ENCODE data around the gene RANBP3. TPM values are rescaled to one million over a fixed set of nuclear protein-coding genes. Genes with fewer than 3 reads are reported as not detected.
"Not testable (repeated sequence)": the region's sequence is repeated elsewhere in the genome, so short reads cannot be mapped to it uniquely, and the experiment has no call there.

RANBP3 gene
- total RNA-seq, 1 donor from 2014 or later: 36.9 TPM

- DNase-seq: peak; percentile 69
These were observed 74.8 kb downstream of the RANBP3 start for GRCh38 chr19:5903056-5903623.

GRCh38 chr19:5900976-5901375, 77.0 kb downstream of the RANBP3 start:
- DNase-seq: no peak

- no peak for DNase-seq
These were observed 78.0 kb downstream of the RANBP3 start for GRCh38 chr19:5899728-5900526.

- no peak for DNase-seq
These were observed 80.6 kb downstream of the RANBP3 start for GRCh38 chr19:5897189-5897969.

GRCh38 chr19:5896365-5897076, 81.4 kb downstream of the RANBP3 start:
- DNase-seq: no peak

- no peak for DNase-seq
These were observed 82.0 kb downstream of the RANBP3 start for GRCh38 chr19:5895890-5896289.

- DNase-seq: no peak
These were observed 82.5 kb downstream of the RANBP3 start for GRCh38 chr19:5895409-5895808.

- no peak for DNase-seq
These were observed 83.1 kb downstream of the RANBP3 start for GRCh38 chr19:5894704-5895349.

- no peak for DNase-seq
These were observed 83.8 kb downstream of the RANBP3 start for GRCh38 chr19:5893907-5894703.

- no peak for DNase-seq
These were observed 84.5 kb downstream of the RANBP3 start for GRCh38 chr19:5893296-5893903.

GRCh38 chr19:5892772-5893275, 85.1 kb downstream of the RANBP3 start:
- DNase-seq: no peak

GRCh38 chr19:5891938-5892771, 85.8 kb downstream of the RANBP3 start:
- DNase-seq: no peak

- DNase-seq: no peak
These were observed 86.4 kb downstream of the RANBP3 start for GRCh38 chr19:5891572-5891937.

- DNase-seq: no peak
These were observed 87.8 kb downstream of the RANBP3 start for GRCh38 chr19:5890099-5890498.

GRCh38 chr19:5889288-5889971, 88.5 kb downstream of the RANBP3 start:
- DNase-seq: no peak

GRCh38 chr19:5884065-5884811, 93.7 kb downstream of the RANBP3 start:
- DNase-seq: not testable (repeated sequence)

GRCh38 chr19:5883157-5883873, 94.6 kb downstream of the RANBP3 start:
- not testable (repeated sequence) for DNase-seq
